NCI-H2227 treated with DMSO at 0.1 percent for 48 hours (cell line): ENCODE measurements around the gene RBM22.

ENCODE experiments used
- DNase-seq: peaks from one replicate; lab custom pipeline; 2025; lab: John Stamatoyannopoulos, UW

RBM22 gene

GRCh38 chr5:150651924-150652671 lies 48.8 kb downstream of the RBM22 start:
- DNase-seq, result no peak

GRCh38 chr5:150651382-150651781 lies 49.5 kb downstream of the RBM22 start:
- DNase-seq, result no peak

- no peak for DNase-seq
These were observed 50.5 kb downstream of the RBM22 start for GRCh38 chr5:150650021-150651006.

- no peak for DNase-seq
These were observed 51.5 kb downstream of the RBM22 start for GRCh38 chr5:150649108-150650020.

- no peak for DNase-seq
These were observed 52.4 kb downstream of the RBM22 start for GRCh38 chr5:150648294-150649107.

GRCh38 chr5:150647275-150648251 lies 53.3 kb downstream of the RBM22 start:
- DNase-seq, result no peak

- no peak for DNase-seq
These were observed 55.7 kb downstream of the RBM22 start for GRCh38 chr5:150645070-150645700.

- no peak for DNase-seq
These were observed 56.3 kb downstream of the RBM22 start for GRCh38 chr5:150644514-150644913.

GRCh38 chr5:150644058-150644457 lies 56.8 kb downstream of the RBM22 start:
- DNase-seq, result no peak

GRCh38 chr5:150642991-150643710 lies 57.7 kb downstream of the RBM22 start:
- no peak for DNase-seq

- DNase-seq, result no peak
These were observed 58.3 kb downstream of the RBM22 start for GRCh38 chr5:150642567-150642927.

GRCh38 chr5:150641824-150642566 lies 58.9 kb downstream of the RBM22 start:
- DNase-seq, result no peak

GRCh38 chr5:150641006-150641570 lies 59.8 kb downstream of the RBM22 start:
- DNase-seq, result no peak
